Stomach (tissue), 9 donors: ENCODE measurements around the gene ABCB9. TPM values are rescaled to one million over a fixed set of nuclear protein-coding genes. Genes with fewer than 3 reads are reported as not detected.

Experiments
- DNase-seq, 2 donors: peaks; one replicate each; pipeline versions ENCODE4 v3.0.0 to v3.0.0-alpha.2; 2013 to 2019
- H3K27ac ChIP-seq, 5 donors: fragments of 200-600 bp in 4 of 5; sonication (generic) in 4 of 5; one replicate each; pipeline ENCODE4 v1.5.1; 2013 to 2019; ENCODE audit warnings: mild to moderate bottlenecking in 1 of 5, moderate library complexity in 1 of 5
- H3K27me3 ChIP-seq, 3 donors: fragments of 200-600 bp; sonication (generic); one replicate each; pipeline ENCODE4 v1.5.1; 2017 to 2019; ENCODE audit warnings: mixed run types in 1 of 3
- H3K36me3 ChIP-seq, 4 donors: fragments of 200-600 bp; sonication (generic); 1 replicate in 3 of 4; 2 replicates in 1 of 4; pipeline ENCODE4 v1.5.1; 2016 to 2019
- H3K4me1 ChIP-seq, 4 donors: fragments of 200-600 bp; sonication (generic); one replicate each; pipeline ENCODE4 v1.5.1; 2016 to 2019
- H3K4me3 ChIP-seq, 4 donors: fragments of 200-600 bp; sonication (generic) in 3 of 4; one replicate each; pipeline ENCODE4 v1.5.1; 2016 to 2019; ENCODE audit warnings: mild to moderate bottlenecking in 1 of 4
- H3K9me3 ChIP-seq, 4 donors: fragments of 200-600 bp; sonication (generic); one replicate each; pipeline ENCODE4 v1.5.1; 2016 to 2019
- CTCF ChIP-seq, 7 experiments: fragments of 450-650 bp in 4 of 7; fragments of 200-600 bp in 3 of 7; sonication (generic) in 3 of 7; IDR thresholded peaks; one replicate each; pipeline ENCODE4 v1.5.1; 2016 to 2019; ENCODE audit warnings: antibody characterized with exemption in 7 of 7, control low read depth in 2 of 7, mild to moderate bottlenecking in 1 of 7
- EP300 ChIP-seq: sonication (generic); formaldehyde crosslinking; IDR thresholded peaks from one replicate; pipeline ENCODE4 v1.6.1; 2017; ENCODE audit warnings: antibody characterized with exemption
- POLR2A ChIP-seq, 4 donors: fragments of 450-650 bp; IDR thresholded peaks; one replicate each; pipeline ENCODE4 v1.6.1; 2016; ENCODE audit warnings: antibody characterized with exemption in 4 of 4, control low read depth in 2 of 4, mild to moderate bottlenecking in 1 of 4, moderate library complexity in 1 of 4
- POLR2AphosphoS5 ChIP-seq, 3 donors: sonication (generic); formaldehyde crosslinking; IDR thresholded peaks; one replicate each; pipeline ENCODE4 v1.6.1; 2016; ENCODE audit warnings: antibody characterized with exemption in 3 of 3
- WGBS, 5 donors: extraction: QIAGEN DNeasy Blood & Tissue Kit in 3 of 5; methylation state at CpG; one replicate each; pipeline versions ENCODE4 v1.1.5 to v1.1.7; 2013 to 2018; 5-methylcytosine and 5-hydroxymethylcytosine counted together
- intact Hi-C: fragments of 100-400 bp; cut with DNase I; formaldehyde crosslinking; loops from one replicate; pipeline ENCODE4 v1.15.1; 2023; ENCODE audit warnings: low total_unique reads
- polyA plus RNA-seq, 3 donors: library from polyadenylated mRNA; stranded (reverse); fragments of 200-250 nt; gene quantifications; one replicate each; pipeline ENCODE4 v1.2.3, GENCODE V29; 2013
- total RNA-seq, 5 donors: library from RNA; depleted of rRNA; stranded (reverse); fragments of >200 nt; gene quantifications; one replicate each; pipeline versions ENCODE4 v1.1.0 to v1.2.3, GENCODE V29; 2014 to 2016
- donor health status: healthy with polysubstance abuse.
- donor health status: Bipolar disorder and iron deficiency.
- donor health status: healthy.

The ABCB9 gene
- total and polyA plus RNA-seq, 8 donors, result 1.2 to 29.5 (median 2.2) TPM; not detected in 1

GRCh38 chr12:122996621-122997342, 30.5 kb upstream of the ABCB9 start:
- Histone ChIP-seq H3K4me1 (peaks cover 0 to 10% (median 10%) of the 10 kb centered on the region in 4 donors), H3K27ac (no peak overlapping the region), H3K27me3 (no peaks in the 10 kb centered on the region), H3K4me3 (no peak overlapping the region), H3K9me3 (no peaks in the 10 kb centered on the region), H3K36me3 (peaks cover 5 to 75% (median 55%) of the 10 kb centered on the region in 4 donors)
- no peak for DNase-seq
- intact Hi-C loops, result no loop called here
- WGBS, 5 donors, result 92 to 95% (median 93%) methylated on average over 12 to 16 of the region's 16 CpGs
- TF ChIP-seq CTCF (IDR thresholded peaks at IDR 0.05), result no peak

GRCh38 chr12:122996188-122996601, 29.9 kb upstream of the ABCB9 start:
- H3K9me3 ChIP-seq, result no peaks in the 10 kb centered on the region
- intact Hi-C loops, result no loop called here
- H3K27ac ChIP-seq, result peak overlapping the region in 1 of 5 donors; percentile 11
- H3K27me3 ChIP-seq, result no peaks in the 10 kb centered on the region
- peaks cover 5 to 75% (median 60%) of the 10 kb centered on the region in 4 donors for H3K36me3 ChIP-seq
- TF ChIP-seq EP300, result no peak
- TF ChIP-seq POLR2A (IDR thresholded peaks at IDR 0.05), result no peak
- no peak for TF ChIP-seq POLR2AphosphoS5 (IDR thresholded peaks at IDR 0.05)
- no peak for TF ChIP-seq CTCF (IDR thresholded peaks at IDR 0.05)
- peaks cover 0 to 10% (median 10%) of the 10 kb centered on the region in 4 donors for H3K4me1 ChIP-seq
- no peak overlapping the region for H3K4me3 ChIP-seq
- WGBS, 5 donors, result 74 to 92% (median 92%) methylated on average over 2 to 7 of the region's 7 CpGs
- no peak for DNase-seq

- Histone ChIP-seq H3K36me3 (peaks cover 2 to 75% (median 58%) of the 10 kb centered on the region in 4 donors), H3K9me3 (no peaks in the 10 kb centered on the region), H3K27me3 (no peaks in the 10 kb centered on the region), H3K4me1 (peaks cover 0 to 10% (median 10%) of the 10 kb centered on the region in 4 donors), H3K27ac (peak overlapping the region in 1 of 5 donors; percentile 11), H3K4me3 (no peak overlapping the region)
- intact Hi-C loops, result no loop called here
- TF ChIP-seq POLR2AphosphoS5 (IDR thresholded peaks at IDR 0.05) (no peak), CTCF (IDR thresholded peaks at IDR 0.05) (no peak), POLR2A (IDR thresholded peaks at IDR 0.05) (no peak), EP300 (no peak)
- no peak for DNase-seq
- WGBS, 5 donors, result 73 to 84% (median 79%) methylated on average over 14 to 20 of the region's 20 CpGs
Measured at GRCh38 chr12:122995503-122996187, 29.4 kb upstream of the ABCB9 start.

- Histone ChIP-seq H3K9me3 (no peaks in the 10 kb centered on the region), H3K4me1 (peaks cover 0 to 10% (median 10%) of the 10 kb centered on the region in 4 donors), H3K27me3 (no peaks in the 10 kb centered on the region), H3K36me3 (peaks cover 4 to 75% (median 58%) of the 10 kb centered on the region in 4 donors), H3K27ac (no peak overlapping the region), H3K4me3 (no peak overlapping the region)
- no peak for DNase-seq
- 83 to 94% (median 91%) methylated on average over 7 to 13 of the region's 13 CpGs for WGBS, 5 donors
- TF ChIP-seq CTCF (IDR thresholded peaks at IDR 0.05) (no peak), EP300 (no peak), POLR2A (IDR thresholded peaks at IDR 0.05) (no peak), POLR2AphosphoS5 (IDR thresholded peaks at IDR 0.05) (no peak)
- intact Hi-C loops, result no loop called here
Measured at GRCh38 chr12:122994781-122995502, 28.7 kb upstream of the ABCB9 start.
